Prostate gland (tissue), 2 donors: Measurements from ENCODE around the gene PBX3. TPM values are rescaled to one million over a fixed set of nuclear protein-coding genes. Genes with fewer than 3 reads are reported as not detected.

ENCODE experiments used
- DNase-seq: peaks from one replicate; pipeline ENCODE4 v3.0.0-alpha.2; 2019; ENCODE audit warnings: low spot score
- H3K27ac ChIP-seq, 2 donors: fragments of 200-600 bp; sonication (generic); 2 replicates each; pipeline ENCODE4 v1.5.1; 2017 to 2019
- H3K27me3 ChIP-seq: fragments of 200-600 bp; sonication (generic); replicated peaks from 2 replicates; pipeline ENCODE4 v1.5.1; 2019; ENCODE audit not compliant: insufficient read depth
- H3K36me3 ChIP-seq, 2 donors: fragments of 200-600 bp; sonication (generic); 1 replicate in 1 of 2; 2 replicates in 1 of 2; pipeline versions ENCODE4 v1.5.1 to v1.8.1; 2017 to 2019
- H3K4me1 ChIP-seq: fragments of 200-600 bp; sonication (generic); replicated peaks from 2 replicates; pipeline ENCODE4 v1.5.1; 2019
- H3K4me3 ChIP-seq, 2 donors: fragments of 200-600 bp; sonication (generic); 2 replicates each; pipeline ENCODE4 v1.5.1; 2017 to 2019
- H3K9me3 ChIP-seq: fragments of 200-600 bp; sonication (generic); 2 replicates; pipeline ENCODE4 v1.5.1; 2017
- POLR2A ChIP-seq: fragments of 450-650 bp; IDR thresholded peaks from one replicate; pipeline ENCODE4 v1.6.1; 2016; ENCODE audit warnings: antibody characterized with exemption, mild to moderate bottlenecking
- POLR2AphosphoS5 ChIP-seq: sonication (generic); formaldehyde crosslinking; IDR thresholded peaks from one replicate; pipeline ENCODE4 v1.6.1; 2017; ENCODE audit warnings: antibody characterized with exemption
- WGBS: methylation state at CpG from one replicate; pipeline ENCODE4 v1.1.5; 2018; 5-methylcytosine and 5-hydroxymethylcytosine counted together
- intact Hi-C: fragments of 100-400 bp; cut with DNase I; formaldehyde crosslinking; loops from one replicate; pipeline ENCODE4 v1.14.2; 2022
- total RNA-seq, 2 donors: library from RNA; depleted of rRNA; stranded (reverse); fragments of >200 nt; gene quantifications; one replicate each; pipeline ENCODE4 v1.1.0, GENCODE V29; 2016
- TF ChIP-seq, protein P1 (sequence below), 4 experiments: fragments of 200-600 bp in 2 of 4; fragments of 450-650 bp in 2 of 4; sonication (generic) in 2 of 4; IDR thresholded peaks; 1 replicate in 3 of 4; 2 replicates in 1 of 4; pipeline ENCODE4 v1.5.1; 2016 to 2019; ENCODE audit warnings: antibody characterized with exemption in 4 of 4, mild to moderate bottlenecking in 2 of 4, moderate library complexity in 2 of 4

PBX3 gene
- total RNA-seq, 2 donors from 2014 or later, result 48.5 to 77.6 TPM

DNA sequence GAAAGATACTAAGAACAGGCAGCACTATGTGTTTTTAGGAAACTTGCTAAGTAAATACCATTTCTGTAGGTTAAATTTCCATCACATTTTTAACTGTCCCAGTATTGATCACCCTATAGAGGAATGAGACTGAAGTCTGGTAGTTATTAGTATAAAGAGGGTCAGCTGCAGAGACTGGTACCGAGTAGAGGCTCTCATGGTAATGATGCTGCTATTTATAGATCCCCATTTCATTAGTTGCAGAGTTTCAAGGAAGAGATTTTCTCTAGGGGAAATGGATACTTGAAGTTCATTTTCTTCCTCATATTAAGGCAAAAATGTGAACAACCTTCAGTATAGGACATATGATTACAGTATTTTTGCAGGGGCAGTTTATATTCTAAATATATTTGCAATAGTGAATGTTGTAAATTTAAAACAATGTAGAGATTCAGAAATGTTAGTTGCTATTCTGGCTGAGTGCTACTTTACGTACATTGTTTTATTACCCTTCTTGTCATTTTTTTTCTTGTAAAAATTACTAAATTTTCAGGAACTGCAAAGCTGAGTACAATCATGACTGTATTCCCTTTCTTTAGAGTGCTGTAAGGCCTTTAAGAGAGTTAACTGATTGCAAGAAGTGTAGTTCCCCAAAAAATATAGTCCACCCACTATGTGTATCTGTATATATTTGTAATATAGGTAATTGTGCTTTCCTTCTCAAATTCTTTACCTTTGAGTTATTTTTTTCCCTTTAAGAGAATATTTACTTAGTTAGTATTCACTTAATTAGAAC lies 14.7 kb downstream of the PBX3 start:
- intact Hi-C loops, result no loop called here
- Histone ChIP-seq H3K9me3 (no peaks in the 10 kb centered on the region), H3K4me3 (no peak overlapping the region), H3K27ac (no peak overlapping the region), H3K4me1 (peaks cover 7% of the 10 kb centered on the region), H3K36me3 (no peaks in the 10 kb centered on the region), H3K27me3 (no peaks in the 10 kb centered on the region)
- no peak for DNase-seq
- TF ChIP-seq POLR2A (no peak), POLR2AphosphoS5 (no peak)
- TF ChIP-seq, protein P1, sequence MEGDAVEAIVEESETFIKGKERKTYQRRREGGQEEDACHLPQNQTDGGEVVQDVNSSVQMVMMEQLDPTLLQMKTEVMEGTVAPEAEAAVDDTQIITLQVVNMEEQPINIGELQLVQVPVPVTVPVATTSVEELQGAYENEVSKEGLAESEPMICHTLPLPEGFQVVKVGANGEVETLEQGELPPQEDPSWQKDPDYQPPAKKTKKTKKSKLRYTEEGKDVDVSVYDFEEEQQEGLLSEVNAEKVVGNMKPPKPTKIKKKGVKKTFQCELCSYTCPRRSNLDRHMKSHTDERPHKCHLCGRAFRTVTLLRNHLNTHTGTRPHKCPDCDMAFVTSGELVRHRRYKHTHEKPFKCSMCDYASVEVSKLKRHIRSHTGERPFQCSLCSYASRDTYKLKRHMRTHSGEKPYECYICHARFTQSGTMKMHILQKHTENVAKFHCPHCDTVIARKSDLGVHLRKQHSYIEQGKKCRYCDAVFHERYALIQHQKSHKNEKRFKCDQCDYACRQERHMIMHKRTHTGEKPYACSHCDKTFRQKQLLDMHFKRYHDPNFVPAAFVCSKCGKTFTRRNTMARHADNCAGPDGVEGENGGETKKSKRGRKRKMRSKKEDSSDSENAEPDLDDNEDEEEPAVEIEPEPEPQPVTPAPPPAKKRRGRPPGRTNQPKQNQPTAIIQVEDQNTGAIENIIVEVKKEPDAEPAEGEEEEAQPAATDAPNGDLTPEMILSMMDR (IDR thresholded peaks at IDR 0.05), result no peak
- WGBS, result 43% methylated on average over 2 of the region's 2 CpGs

DNA sequence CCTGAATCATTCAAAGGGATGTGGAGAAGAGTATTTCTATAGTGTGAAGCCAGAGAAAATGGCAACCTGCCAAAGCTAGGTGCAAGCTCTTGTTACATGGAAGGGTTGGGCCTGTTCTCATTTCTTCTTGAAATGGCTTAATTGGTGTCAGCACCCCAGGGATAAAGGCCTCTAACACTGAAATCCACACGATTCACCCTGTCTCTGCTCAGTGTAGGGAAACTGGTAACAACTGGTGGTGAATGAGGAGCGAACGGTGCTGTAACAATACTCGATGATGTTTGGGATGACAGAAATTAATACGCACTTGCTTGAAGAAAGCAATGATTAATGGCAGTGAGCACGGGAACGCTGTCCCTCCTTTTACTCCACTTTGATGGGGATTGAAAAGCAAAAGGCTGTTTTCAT lies 16.2 kb downstream of the PBX3 start:
- Histone ChIP-seq H3K4me3 (no peak overlapping the region), H3K36me3 (no peaks in the 10 kb centered on the region), H3K27me3 (no peaks in the 10 kb centered on the region), H3K9me3 (no peaks in the 10 kb centered on the region), H3K27ac (no peak overlapping the region), H3K4me1 (peaks cover 7% of the 10 kb centered on the region)
- TF ChIP-seq POLR2A (no peak), POLR2AphosphoS5 (no peak)
- TF ChIP-seq, protein P1 (IDR thresholded peaks at IDR 0.05), result no peak
- intact Hi-C loops, result no loop called here
- 28% methylated on average over 7 of the region's 7 CpGs for WGBS
- DNase-seq, result no peak

- intact Hi-C loops, result no loop called here
- Histone ChIP-seq H3K27ac (no peak overlapping the region), H3K9me3 (no peaks in the 10 kb centered on the region), H3K4me3 (no peak overlapping the region), H3K4me1 (peaks cover 7% of the 10 kb centered on the region), H3K36me3 (no peaks in the 10 kb centered on the region), H3K27me3 (no peaks in the 10 kb centered on the region)
- DNase-seq, result no peak
- TF ChIP-seq POLR2AphosphoS5, result no peak
- TF ChIP-seq, protein P1 (IDR thresholded peaks at IDR 0.05), result no peak
- no peak for TF ChIP-seq POLR2A
- WGBS, result 52% methylated on average over 3 of the region's 3 CpGs
Observed at GRCh38 chr9:125764198-125764597, 17.0 kb downstream of the PBX3 start.

DNA sequence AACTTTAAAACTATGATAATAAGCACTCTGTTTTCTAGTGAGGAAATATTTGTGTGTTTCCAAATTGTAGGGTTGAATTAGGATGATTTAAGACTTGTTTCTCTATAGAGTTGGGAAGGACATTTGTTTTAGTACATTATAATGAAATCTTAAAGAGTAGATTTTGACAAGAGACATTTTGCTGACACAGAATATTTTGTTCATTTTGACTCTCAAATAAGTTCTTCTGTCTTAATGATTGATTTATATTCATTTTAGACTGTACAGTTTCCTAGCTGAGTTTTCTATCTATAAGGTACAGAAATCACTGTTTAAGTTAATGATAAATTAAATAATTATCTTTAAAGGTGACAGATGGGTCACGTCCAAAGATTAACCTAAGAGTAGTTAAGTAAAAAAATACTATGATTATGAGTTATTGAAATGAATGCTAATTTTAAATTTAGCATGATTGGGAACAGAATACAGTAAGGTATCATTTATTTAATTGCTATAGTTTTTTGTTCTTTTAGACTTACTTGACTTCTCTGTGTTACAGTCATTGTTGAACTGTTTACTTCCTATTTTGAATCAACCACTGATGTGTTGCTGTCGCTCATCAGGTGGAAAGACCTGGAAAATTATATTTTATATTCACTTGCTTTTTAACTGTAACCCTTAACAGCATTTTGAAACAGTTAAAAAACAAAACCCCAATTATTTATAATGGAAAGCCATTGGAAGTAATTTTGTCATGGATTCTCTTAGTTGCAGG lies 19.5 kb downstream of the PBX3 start:
- WGBS, result 93% methylated on average over 2 of the region's 2 CpGs

More for the DNA sequence above, 19.5 kb downstream of the PBX3 start:
- Histone ChIP-seq H3K27me3 (no peaks in the 10 kb centered on the region), H3K27ac (no peak overlapping the region), H3K9me3 (no peaks in the 10 kb centered on the region), H3K36me3 (no peaks in the 10 kb centered on the region), H3K4me3 (no peak overlapping the region), H3K4me1 (peaks cover 4% of the 10 kb centered on the region)
- no peak for DNase-seq
- intact Hi-C loops, result no loop called here
- TF ChIP-seq, protein P1 (IDR thresholded peaks at IDR 0.05), result no peak
- TF ChIP-seq POLR2AphosphoS5, result no peak
- TF ChIP-seq POLR2A, result no peak
